Measurements from ENCODE around the gene AQP7. TPM values are rescaled to one million over a fixed set of nuclear protein-coding genes. Genes with fewer than 3 reads are reported as not detected.

Gene AQP7
- total and polyA plus RNA-seq, 9 of the 15 experiments (the other 6 are each of a cell fraction or from before 2014, with no cell fraction given), result 0.04 to 0.53 (median 0.07) TPM; not detected in 4

DNA sequence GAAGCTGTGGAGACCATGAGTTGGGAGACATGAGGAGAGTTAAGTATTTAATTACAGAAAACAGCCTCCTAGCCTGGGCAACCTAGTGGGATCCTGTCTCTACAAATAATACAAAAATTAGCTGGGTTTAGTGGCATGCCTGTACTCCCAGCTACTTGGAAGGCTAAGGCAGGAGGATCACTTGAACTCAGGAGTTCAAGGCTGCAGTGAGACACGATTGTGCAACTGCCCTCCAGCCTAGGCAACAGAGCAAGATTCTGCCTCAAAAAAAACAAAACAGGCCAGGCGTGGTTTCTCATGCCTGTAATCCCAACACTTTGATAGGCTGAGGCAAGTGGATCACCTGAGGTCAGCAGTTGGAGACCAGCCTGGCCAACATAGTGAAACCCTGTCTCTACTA is 52.6 kb downstream of the AQP7 start:
- ChIA-PET POLR2A (interaction anchor here (0.7 to 2.3 kb wide), 2 partner anchors 27 to 59 kb away, joined by 4 to 7 read pairs; partner anchors contain the start of gene NFX1), CTCF (ENCODE audit: low intra/inter-chr PET ratio) (no interaction called here)
- Histone ChIP-seq H3K9ac (ENCODE audit: insufficient read depth in 1 of 2, low read depth in 2 of 2, low read length in 2 of 2) (no peak overlapping the region), H3K4me2 (ENCODE audit: insufficient read depth, low read length) (no peak overlapping the region), H2AFZ (ENCODE audit: low read depth, low read length) (no peak overlapping the region), H3K9me3 (replicated peaks; ENCODE audit: control insufficient read depth, insufficient read depth, low read depth, low read length) (no peaks in the 10 kb centered on the region), H3K36me3 (ENCODE audit: control insufficient read depth, insufficient read depth, low read length) (peaks cover 44% of the 10 kb centered on the region), H3K27ac (ENCODE audit: extremely low read depth, low read depth, low read length) (no peak overlapping the region), H3K9me1 (ENCODE audit: control insufficient read depth, insufficient read depth, low read length) (no peaks in the 10 kb centered on the region), H3K4me3 (no peak overlapping the region), H4K20me1 (replicated peaks; ENCODE audit: control insufficient read depth, insufficient read depth, low read length) (no peaks in the 10 kb centered on the region), H3K79me2 (ENCODE audit: control insufficient read depth, insufficient read depth, low read length) (no peaks in the 10 kb centered on the region), H3K27me3 (ENCODE audit: control insufficient read depth in 2 of 2, insufficient read depth in 2 of 2, low read length in 2 of 2) (no peaks in the 10 kb centered on the region), H3K4me1 (replicated peaks in 1 of 2; ENCODE audit: control insufficient read depth in 2 of 2, insufficient read depth in 2 of 2, low read length in 2 of 2) (peaks cover 0 to 6% of the 10 kb centered on the region in 2 experiments; a peak in 4 of 5 replicates)
- no peak for DNase-seq (ENCODE audit: extremely low read depth in 1 of 4, low spot score in 3 of 4)
- no peak; the same call in 2 of the 3 replicates for ATAC-seq
- no TSS peak for BruUV-seq (replicated peaks)
- WGBS (ENCODE audit: insufficient coverage, low coverage, missing lambda C conversion rate), result 54% methylated on average over 2 of the region's 2 CpGs
- intact Hi-C loops (cut with micrococcal nuclease) (no loop called here), in situ Hi-C loops (cut with MboI) (no loop called here)
- no peak for FAIRE-seq
- TF ChIP-seq, protein P1, sequence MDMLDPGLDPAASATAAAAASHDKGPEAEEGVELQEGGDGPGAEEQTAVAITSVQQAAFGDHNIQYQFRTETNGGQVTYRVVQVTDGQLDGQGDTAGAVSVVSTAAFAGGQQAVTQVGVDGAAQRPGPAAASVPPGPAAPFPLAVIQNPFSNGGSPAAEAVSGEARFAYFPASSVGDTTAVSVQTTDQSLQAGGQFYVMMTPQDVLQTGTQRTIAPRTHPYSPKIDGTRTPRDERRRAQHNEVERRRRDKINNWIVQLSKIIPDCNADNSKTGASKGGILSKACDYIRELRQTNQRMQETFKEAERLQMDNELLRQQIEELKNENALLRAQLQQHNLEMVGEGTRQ (CRISPR knock-in tag; IDR thresholded peaks at IDR 0.05), result no peak
- TF ChIP-seq HDAC3 (IDR thresholded peaks at IDR 0.05; ENCODE audit: borderline replicate concordance, partially characterized antibody), result no peak
- no peak for TF ChIP-seq PYGO2 (tag; IDR thresholded peaks at IDR 0.05)
- no peak for TF ChIP-seq ZNF431 (CRISPR knock-in tag; IDR thresholded peaks at IDR 0.05)
- TF ChIP-seq, protein P2, sequence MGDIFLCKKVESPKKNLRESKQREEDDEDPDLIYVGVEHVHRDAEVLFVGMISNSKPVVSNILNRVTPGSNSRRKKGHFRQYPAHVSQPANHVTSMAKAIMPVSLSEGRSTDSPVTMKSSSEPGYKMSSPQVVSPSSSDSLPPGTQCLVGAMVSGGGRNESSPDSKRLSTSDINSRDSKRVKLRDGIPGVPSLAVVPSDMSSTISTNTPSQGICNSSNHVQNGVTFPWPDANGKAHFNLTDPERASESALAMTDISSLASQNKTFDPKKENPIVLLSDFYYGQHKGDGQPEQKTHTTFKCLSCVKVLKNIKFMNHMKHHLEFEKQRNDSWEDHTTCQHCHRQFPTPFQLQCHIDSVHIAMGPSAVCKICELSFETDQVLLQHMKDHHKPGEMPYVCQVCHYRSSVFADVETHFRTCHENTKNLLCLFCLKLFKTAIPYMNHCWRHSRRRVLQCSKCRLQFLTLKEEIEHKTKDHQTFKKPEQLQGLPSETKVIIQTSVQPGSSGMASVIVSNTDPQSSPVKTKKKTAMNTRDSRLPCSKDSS (IDR thresholded peaks at IDR 0.05; ENCODE audit: low read depth, partially characterized antibody), result no peak
- TF ChIP-seq, protein P3, sequence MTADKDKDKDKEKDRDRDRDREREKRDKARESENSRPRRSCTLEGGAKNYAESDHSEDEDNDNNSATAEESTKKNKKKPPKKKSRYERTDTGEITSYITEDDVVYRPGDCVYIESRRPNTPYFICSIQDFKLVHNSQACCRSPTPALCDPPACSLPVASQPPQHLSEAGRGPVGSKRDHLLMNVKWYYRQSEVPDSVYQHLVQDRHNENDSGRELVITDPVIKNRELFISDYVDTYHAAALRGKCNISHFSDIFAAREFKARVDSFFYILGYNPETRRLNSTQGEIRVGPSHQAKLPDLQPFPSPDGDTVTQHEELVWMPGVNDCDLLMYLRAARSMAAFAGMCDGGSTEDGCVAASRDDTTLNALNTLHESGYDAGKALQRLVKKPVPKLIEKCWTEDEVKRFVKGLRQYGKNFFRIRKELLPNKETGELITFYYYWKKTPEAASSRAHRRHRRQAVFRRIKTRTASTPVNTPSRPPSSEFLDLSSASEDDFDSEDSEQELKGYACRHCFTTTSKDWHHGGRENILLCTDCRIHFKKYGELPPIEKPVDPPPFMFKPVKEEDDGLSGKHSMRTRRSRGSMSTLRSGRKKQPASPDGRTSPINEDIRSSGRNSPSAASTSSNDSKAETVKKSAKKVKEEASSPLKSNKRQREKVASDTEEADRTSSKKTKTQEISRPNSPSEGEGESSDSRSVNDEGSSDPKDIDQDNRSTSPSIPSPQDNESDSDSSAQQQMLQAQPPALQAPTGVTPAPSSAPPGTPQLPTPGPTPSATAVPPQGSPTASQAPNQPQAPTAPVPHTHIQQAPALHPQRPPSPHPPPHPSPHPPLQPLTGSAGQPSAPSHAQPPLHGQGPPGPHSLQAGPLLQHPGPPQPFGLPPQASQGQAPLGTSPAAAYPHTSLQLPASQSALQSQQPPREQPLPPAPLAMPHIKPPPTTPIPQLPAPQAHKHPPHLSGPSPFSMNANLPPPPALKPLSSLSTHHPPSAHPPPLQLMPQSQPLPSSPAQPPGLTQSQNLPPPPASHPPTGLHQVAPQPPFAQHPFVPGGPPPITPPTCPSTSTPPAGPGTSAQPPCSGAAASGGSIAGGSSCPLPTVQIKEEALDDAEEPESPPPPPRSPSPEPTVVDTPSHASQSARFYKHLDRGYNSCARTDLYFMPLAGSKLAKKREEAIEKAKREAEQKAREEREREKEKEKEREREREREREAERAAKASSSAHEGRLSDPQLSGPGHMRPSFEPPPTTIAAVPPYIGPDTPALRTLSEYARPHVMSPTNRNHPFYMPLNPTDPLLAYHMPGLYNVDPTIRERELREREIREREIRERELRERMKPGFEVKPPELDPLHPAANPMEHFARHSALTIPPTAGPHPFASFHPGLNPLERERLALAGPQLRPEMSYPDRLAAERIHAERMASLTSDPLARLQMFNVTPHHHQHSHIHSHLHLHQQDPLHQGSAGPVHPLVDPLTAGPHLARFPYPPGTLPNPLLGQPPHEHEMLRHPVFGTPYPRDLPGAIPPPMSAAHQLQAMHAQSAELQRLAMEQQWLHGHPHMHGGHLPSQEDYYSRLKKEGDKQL (CRISPR knock-in tag; IDR thresholded peaks at IDR 0.05; ENCODE audit: borderline replicate concordance), result no peak
- TF ChIP-seq, protein P4, sequence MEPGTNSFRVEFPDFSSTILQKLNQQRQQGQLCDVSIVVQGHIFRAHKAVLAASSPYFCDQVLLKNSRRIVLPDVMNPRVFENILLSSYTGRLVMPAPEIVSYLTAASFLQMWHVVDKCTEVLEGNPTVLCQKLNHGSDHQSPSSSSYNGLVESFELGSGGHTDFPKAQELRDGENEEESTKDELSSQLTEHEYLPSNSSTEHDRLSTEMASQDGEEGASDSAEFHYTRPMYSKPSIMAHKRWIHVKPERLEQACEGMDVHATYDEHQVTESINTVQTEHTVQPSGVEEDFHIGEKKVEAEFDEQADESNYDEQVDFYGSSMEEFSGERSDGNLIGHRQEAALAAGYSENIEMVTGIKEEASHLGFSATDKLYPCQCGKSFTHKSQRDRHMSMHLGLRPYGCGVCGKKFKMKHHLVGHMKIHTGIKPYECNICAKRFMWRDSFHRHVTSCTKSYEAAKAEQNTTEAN (CRISPR knock-in tag; IDR thresholded peaks at IDR 0.05), result no peak
- no peak for TF ChIP-seq NONO (IDR thresholded peaks at IDR 0.05; ENCODE audit: low read depth in 2 of 2, low read length in 1 of 2)
- no peak for TF ChIP-seq JUNB (CRISPR knock-in tag; conservative IDR thresholded peaks at IDR 0.05)
- TF ChIP-seq ZNF3 (CRISPR knock-in tag; IDR thresholded peaks at IDR 0.05), result no peak
